DOHH2 (cell line): ENCODE measurements around the gene TGM4.

ENCODE experiments used
- H3F3A ChIP-seq: fragments of 200-600 bp; sonication (generic), shearing (Covaris generic); 2 replicates; pipeline ENCODE4 v1.6.0; 2016; ENCODE audit warnings: antibody characterized with exemption, mild to moderate bottlenecking; ENCODE audit not compliant: control insufficient read depth, insufficient read depth
- H3K27ac ChIP-seq: fragments of 200-600 bp; sonication (generic); 2 replicates; pipeline ENCODE4 v1.5.1; 2014; ENCODE audit warnings: low read depth, mild to moderate bottlenecking, low read length, moderate library complexity
- H3K27me3 ChIP-seq: fragments of 200-600 bp; sonication (generic); 2 replicates; pipeline ENCODE4 v1.6.1; 2014; ENCODE audit warnings: mild to moderate bottlenecking, low read length, mixed read lengths; ENCODE audit not compliant: control insufficient read depth
- H3K36me3 ChIP-seq: fragments of 200-600 bp; sonication (generic); 2 replicates; pipeline ENCODE4 v1.6.1; 2014; ENCODE audit warnings: mild to moderate bottlenecking, low read length, moderate library complexity, mixed read lengths; ENCODE audit not compliant: control insufficient read depth
- H3K4me1 ChIP-seq: fragments of 200-600 bp; sonication (generic); 2 replicates; pipeline ENCODE4 v1.6.1; 2014; ENCODE audit warnings: mild to moderate bottlenecking, low read length, mixed read lengths; ENCODE audit not compliant: control insufficient read depth
- H3K4me2 ChIP-seq: fragments of 200-600 bp; sonication (generic); 2 replicates; pipeline ENCODE4 v1.6.0; 2014; ENCODE audit warnings: mild to moderate bottlenecking, low read length, moderate library complexity
- H3K4me3 ChIP-seq: fragments of 200-600 bp; sonication (generic); 2 replicates; pipeline ENCODE4 v1.5.1; 2014; ENCODE audit warnings: mild to moderate bottlenecking, low read length, mixed read lengths
- H3K79me2 ChIP-seq: fragments of 200-600 bp; sonication (generic); 2 replicates; pipeline ENCODE4 v1.6.1; 2014; ENCODE audit warnings: mild to moderate bottlenecking, low read length, mixed read lengths; ENCODE audit not compliant: control insufficient read depth
- H3K9me2 ChIP-seq: fragments of 200-600 bp; sonication (generic); replicated peaks from 2 replicates; pipeline ENCODE4 v1.6.1; 2014; ENCODE audit warnings: mild to moderate bottlenecking, low read length, mixed read lengths; ENCODE audit not compliant: control insufficient read depth
- H3K9me3 ChIP-seq: fragments of 200-600 bp; sonication (generic); 2 replicates; pipeline ENCODE4 v1.6.1; 2014; ENCODE audit warnings: antibody characterized with exemption, low read length, mixed read lengths; ENCODE audit not compliant: control insufficient read depth, insufficient read depth
- H4K20me1 ChIP-seq: fragments of 200-600 bp; sonication (generic); 2 replicates; pipeline ENCODE4 v1.6.0; 2014; ENCODE audit warnings: low read depth, mild to moderate bottlenecking, antibody characterized with exemption, low read length, moderate library complexity; ENCODE audit not compliant: control insufficient read depth, insufficient read depth
- CTCF ChIP-seq: fragments of 200-600 bp; sonication (generic); IDR thresholded peaks from one replicate; pipeline ENCODE4 v1.5.1; 2014; ENCODE audit warnings: antibody characterized with exemption, mild to moderate bottlenecking, low read depth, low read length; ENCODE audit not compliant: poor library complexity, severe bottlenecking
- EZH2phosphoT487 ChIP-seq: fragments of 200-600 bp; sonication (generic); IDR thresholded peaks from 2 replicates; pipeline ENCODE4 v1.6.1; 2017; ENCODE audit warnings: borderline replicate concordance, mild to moderate bottlenecking, antibody characterized with exemption, low read length, moderate library complexity, mixed read lengths

The TGM4 gene

GRCh38 chr3:44874308-44874707 is at the start of gene TGM4:
Gene TGM4 (plus strand): TSS chr3:44874608. CDS start chr3:44874679, 71 bp downstream.
- Histone ChIP-seq H3K4me2 (no peak within 1 kb of the TSS), H3F3A (no peaks in the 10 kb centered on the region), H3K9me2 (no peaks in the 10 kb centered on the region), H3K79me2 (no peaks in the 10 kb centered on the region), H3K4me1 (no peaks in the 10 kb centered on the region), H3K9me3 (no peaks in the 10 kb centered on the region), H4K20me1 (no peaks in the 10 kb centered on the region), H3K27me3 (no peaks in the 10 kb centered on the region), H3K36me3 (no peaks in the 10 kb centered on the region), H3K27ac (no peak within 1 kb of the TSS), H3K4me3 (no peak within 1 kb of the TSS)
- TF ChIP-seq EZH2phosphoT487 (no peak), CTCF (no peak)

- Histone ChIP-seq H3K9me2 (no peaks in the 10 kb centered on the region), H3K79me2 (no peaks in the 10 kb centered on the region), H4K20me1 (no peaks in the 10 kb centered on the region), H3K4me3 (no peak overlapping the region), H3K4me1 (no peaks in the 10 kb centered on the region), H3K36me3 (peaks cover 55% of the 10 kb centered on the region), H3K27ac (no peak overlapping the region), H3K4me2 (no peak overlapping the region), H3F3A (0 out of 2 replicates have a peak, but pooled peaks cover 2% of the 10 kb centered on the region), H3K27me3 (no peaks in the 10 kb centered on the region), H3K9me3 (no peaks in the 10 kb centered on the region)
- TF ChIP-seq CTCF (no peak), EZH2phosphoT487 (no peak)
Measured at GRCh38 chr3:44825264-44825925, 49.0 kb upstream of the TGM4 start.

GRCh38 chr3:44827196-44827595 is 47.2 kb upstream of the TGM4 start:
- Histone ChIP-seq H3K27me3 (no peaks in the 10 kb centered on the region), H3K4me1 (no peaks in the 10 kb centered on the region), H3K4me3 (no peak overlapping the region), H3F3A (0 out of 2 replicates have a peak, but pooled peaks cover 2% of the 10 kb centered on the region), H3K4me2 (no peak overlapping the region), H3K9me3 (no peaks in the 10 kb centered on the region), H4K20me1 (no peaks in the 10 kb centered on the region), H3K36me3 (peaks cover 72% of the 10 kb centered on the region), H3K79me2 (no peaks in the 10 kb centered on the region), H3K27ac (no peak overlapping the region), H3K9me2 (no peaks in the 10 kb centered on the region)
- no peak for TF ChIP-seq EZH2phosphoT487
- TF ChIP-seq CTCF: no peak
